ENCODE results near the gene OR5B21.

- TF ChIP-seq, protein P1, sequence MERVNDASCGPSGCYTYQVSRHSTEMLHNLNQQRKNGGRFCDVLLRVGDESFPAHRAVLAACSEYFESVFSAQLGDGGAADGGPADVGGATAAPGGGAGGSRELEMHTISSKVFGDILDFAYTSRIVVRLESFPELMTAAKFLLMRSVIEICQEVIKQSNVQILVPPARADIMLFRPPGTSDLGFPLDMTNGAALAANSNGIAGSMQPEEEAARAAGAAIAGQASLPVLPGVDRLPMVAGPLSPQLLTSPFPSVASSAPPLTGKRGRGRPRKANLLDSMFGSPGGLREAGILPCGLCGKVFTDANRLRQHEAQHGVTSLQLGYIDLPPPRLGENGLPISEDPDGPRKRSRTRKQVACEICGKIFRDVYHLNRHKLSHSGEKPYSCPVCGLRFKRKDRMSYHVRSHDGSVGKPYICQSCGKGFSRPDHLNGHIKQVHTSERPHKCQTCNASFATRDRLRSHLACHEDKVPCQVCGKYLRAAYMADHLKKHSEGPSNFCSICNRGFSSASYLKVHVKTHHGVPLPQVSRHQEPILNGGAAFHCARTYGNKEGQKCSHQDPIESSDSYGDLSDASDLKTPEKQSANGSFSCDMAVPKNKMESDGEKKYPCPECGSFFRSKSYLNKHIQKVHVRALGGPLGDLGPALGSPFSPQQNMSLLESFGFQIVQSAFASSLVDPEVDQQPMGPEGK (CRISPR knock-in tag; IDR thresholded peaks at IDR 0.05; ENCODE audit: borderline replicate concordance): no peak
- no peak for TF ChIP-seq ZFP30 (CRISPR knock-in tag; IDR thresholded peaks at IDR 0.05)
- no peak for TF ChIP-seq ARNTL (CRISPR knock-in tag; IDR thresholded peaks at IDR 0.05; ENCODE audit: borderline replicate concordance, low read depth)
- TF ChIP-seq, protein P2, sequence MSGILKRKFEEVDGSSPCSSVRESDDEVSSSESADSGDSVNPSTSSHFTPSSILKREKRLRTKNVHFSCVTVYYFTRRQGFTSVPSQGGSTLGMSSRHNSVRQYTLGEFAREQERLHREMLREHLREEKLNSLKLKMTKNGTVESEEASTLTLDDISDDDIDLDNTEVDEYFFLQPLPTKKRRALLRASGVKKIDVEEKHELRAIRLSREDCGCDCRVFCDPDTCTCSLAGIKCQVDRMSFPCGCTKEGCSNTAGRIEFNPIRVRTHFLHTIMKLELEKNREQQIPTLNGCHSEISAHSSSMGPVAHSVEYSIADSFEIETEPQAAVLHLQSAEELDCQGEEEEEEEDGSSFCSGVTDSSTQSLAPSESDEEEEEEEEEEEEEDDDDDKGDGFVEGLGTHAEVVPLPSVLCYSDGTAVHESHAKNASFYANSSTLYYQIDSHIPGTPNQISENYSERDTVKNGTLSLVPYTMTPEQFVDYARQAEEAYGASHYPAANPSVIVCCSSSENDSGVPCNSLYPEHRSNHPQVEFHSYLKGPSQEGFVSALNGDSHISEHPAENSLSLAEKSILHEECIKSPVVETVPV (CRISPR knock-in tag; IDR thresholded peaks at IDR 0.05): no peak
- no peak for TF ChIP-seq BACH2 (CRISPR knock-in tag; IDR thresholded peaks at IDR 0.05; ENCODE audit: borderline replicate concordance)
- TF ChIP-seq, protein P3, sequence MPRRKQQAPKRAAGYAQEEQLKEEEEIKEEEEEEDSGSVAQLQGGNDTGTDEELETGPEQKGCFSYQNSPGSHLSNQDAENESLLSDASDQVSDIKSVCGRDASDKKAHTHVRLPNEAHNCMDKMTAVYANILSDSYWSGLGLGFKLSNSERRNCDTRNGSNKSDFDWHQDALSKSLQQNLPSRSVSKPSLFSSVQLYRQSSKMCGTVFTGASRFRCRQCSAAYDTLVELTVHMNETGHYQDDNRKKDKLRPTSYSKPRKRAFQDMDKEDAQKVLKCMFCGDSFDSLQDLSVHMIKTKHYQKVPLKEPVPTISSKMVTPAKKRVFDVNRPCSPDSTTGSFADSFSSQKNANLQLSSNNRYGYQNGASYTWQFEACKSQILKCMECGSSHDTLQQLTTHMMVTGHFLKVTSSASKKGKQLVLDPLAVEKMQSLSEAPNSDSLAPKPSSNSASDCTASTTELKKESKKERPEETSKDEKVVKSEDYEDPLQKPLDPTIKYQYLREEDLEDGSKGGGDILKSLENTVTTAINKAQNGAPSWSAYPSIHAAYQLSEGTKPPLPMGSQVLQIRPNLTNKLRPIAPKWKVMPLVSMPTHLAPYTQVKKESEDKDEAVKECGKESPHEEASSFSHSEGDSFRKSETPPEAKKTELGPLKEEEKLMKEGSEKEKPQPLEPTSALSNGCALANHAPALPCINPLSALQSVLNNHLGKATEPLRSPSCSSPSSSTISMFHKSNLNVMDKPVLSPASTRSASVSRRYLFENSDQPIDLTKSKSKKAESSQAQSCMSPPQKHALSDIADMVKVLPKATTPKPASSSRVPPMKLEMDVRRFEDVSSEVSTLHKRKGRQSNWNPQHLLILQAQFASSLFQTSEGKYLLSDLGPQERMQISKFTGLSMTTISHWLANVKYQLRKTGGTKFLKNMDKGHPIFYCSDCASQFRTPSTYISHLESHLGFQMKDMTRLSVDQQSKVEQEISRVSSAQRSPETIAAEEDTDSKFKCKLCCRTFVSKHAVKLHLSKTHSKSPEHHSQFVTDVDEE (CRISPR knock-in tag; IDR thresholded peaks at IDR 0.05): no peak
- TF ChIP-seq ZNF565 (CRISPR knock-in tag; conservative IDR thresholded peaks at IDR 0.05; ENCODE audit: low read depth): no peak
- no peak for TF ChIP-seq PPARA (CRISPR knock-in tag; IDR thresholded peaks at IDR 0.05; ENCODE audit: borderline replicate concordance)
- TF ChIP-seq ZNF70 (CRISPR knock-in tag; IDR thresholded peaks at IDR 0.05): no peak
- TF ChIP-seq, protein P4, sequence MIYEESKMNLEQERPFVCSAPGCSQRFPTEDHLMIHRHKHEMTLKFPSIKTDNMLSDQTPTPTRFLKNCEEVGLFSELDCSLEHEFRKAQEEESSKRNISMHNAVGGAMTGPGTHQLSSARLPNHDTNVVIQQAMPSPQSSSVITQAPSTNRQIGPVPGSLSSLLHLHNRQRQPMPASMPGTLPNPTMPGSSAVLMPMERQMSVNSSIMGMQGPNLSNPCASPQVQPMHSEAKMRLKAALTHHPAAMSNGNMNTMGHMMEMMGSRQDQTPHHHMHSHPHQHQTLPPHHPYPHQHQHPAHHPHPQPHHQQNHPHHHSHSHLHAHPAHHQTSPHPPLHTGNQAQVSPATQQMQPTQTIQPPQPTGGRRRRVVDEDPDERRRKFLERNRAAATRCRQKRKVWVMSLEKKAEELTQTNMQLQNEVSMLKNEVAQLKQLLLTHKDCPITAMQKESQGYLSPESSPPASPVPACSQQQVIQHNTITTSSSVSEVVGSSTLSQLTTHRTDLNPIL (CRISPR knock-in tag; IDR thresholded peaks at IDR 0.05; ENCODE audit: low read depth): no peak
- TF ChIP-seq OSR1 (CRISPR knock-in tag; IDR thresholded peaks at IDR 0.05): no peak
- no peak for TF ChIP-seq RARB (CRISPR knock-in tag; IDR thresholded peaks at IDR 0.05)
- no peak for TF ChIP-seq ZC3H10 (CRISPR knock-in tag; IDR thresholded peaks at IDR 0.05)
- no peak for TF ChIP-seq ZFP3 (CRISPR knock-in tag; IDR thresholded peaks at IDR 0.05)
Measured at GRCh38 chr11:58502004-58502403, 5.9 kb downstream of the OR5B21 start.
